Measurements from ENCODE around the gene YJEFN3. TPM values are rescaled to one million over a fixed set of nuclear protein-coding genes. Genes with fewer than 3 reads are reported as not detected.

Gene YJEFN3
- total RNA-seq, 2 donors from 2014 or later = 8.1 to 19.3 TPM

DNA sequence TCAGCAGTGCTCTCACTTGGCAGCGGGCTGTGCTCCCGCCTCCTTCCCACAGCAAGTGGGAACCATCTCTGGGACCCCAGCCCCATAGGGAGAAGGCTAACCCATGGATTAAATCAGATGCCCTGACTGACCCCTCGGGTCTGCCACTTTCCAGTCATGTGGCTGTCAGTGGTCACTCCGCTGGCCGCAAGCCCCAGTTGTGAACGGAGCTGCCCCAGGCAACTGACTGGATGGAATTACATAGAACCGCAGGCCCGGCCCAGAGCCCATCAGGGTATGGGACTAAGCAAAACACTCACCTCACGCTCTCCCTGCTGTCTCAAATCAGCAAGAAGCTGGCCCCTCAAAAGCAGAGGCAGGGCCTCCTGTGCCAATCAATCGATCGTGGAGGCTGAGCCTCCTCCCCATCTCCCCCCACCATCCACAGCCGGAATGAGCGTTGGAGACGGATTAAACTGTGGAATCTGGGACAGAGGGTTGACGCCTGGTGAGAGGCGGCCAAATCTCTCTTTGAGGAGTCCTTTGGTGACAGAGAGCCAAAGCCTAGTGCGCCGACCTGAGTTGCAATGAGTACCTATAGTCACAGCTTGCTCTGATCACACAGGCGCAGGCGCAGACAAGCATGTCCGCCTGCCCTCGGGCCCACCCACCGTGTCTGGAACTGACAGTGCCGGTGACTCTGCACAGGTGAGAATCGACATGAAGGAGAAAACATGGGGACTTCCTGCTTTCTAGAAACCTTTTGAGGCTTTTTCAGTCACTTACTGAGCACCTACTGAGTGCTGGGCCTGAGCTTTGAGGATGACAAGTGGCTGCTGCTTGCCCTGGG, 51.0 kb downstream of the YJEFN3 start:
- Histone ChIP-seq H3K27ac (no peak overlapping the region), H3K27me3 (replicated peaks; ENCODE audit: insufficient read depth) (no peaks in the 10 kb centered on the region), H3K4me1 (replicated peaks) (no peaks in the 10 kb centered on the region), H3K4me3 (no peak overlapping the region), H3K36me3 (no peaks in the 10 kb centered on the region), H3K9me3 (no peaks in the 10 kb centered on the region)
- DNase-seq (ENCODE audit: low spot score) = no peak
- intact Hi-C loops (cut with DNase I) = no loop called here
- TF ChIP-seq POLR2A (IDR thresholded peaks at IDR 0.05) = no peak
- TF ChIP-seq CTCF (IDR thresholded peaks at IDR 0.05) = no peak
- TF ChIP-seq POLR2AphosphoS5 (IDR thresholded peaks at IDR 0.05) = no peak
- 88% methylated on average over 25 of the region's 25 CpGs for WGBS

DNA sequence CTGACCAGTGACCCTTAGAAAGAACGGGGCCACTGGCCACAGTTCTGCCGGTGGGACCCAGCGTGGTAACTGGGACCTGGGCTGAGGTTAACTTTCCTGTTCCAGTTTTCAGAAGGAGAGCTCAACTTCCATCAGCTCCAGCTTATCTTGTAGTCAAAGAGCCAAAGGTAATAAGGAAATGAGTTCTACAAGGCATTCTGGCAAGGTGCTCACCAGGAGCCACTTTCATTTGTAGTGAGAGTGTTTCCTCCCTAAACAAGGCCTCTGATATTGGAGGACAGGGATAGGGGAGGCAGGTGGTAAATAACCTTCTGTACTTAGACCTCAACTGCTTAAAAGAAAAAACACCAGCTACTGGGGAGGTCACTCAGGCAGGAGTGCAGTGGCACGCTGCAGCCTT, 51.7 kb downstream of the YJEFN3 start:
- DNase-seq (ENCODE audit: low spot score) = no peak
- no peak overlapping the region for H3K27ac ChIP-seq
- TF ChIP-seq POLR2A (IDR thresholded peaks at IDR 0.05) = no peak
- no peak for TF ChIP-seq POLR2AphosphoS5 (IDR thresholded peaks at IDR 0.05)
- TF ChIP-seq CTCF (IDR thresholded peaks at IDR 0.05) = no peak
- no peak overlapping the region for H3K4me3 ChIP-seq
- intact Hi-C loops (cut with DNase I) = no loop called here
- no peaks in the 10 kb centered on the region for H3K9me3 ChIP-seq
- 96% methylated on average over 4 of the region's 4 CpGs for WGBS
- no peaks in the 10 kb centered on the region for H3K4me1 ChIP-seq (replicated peaks)
- no peaks in the 10 kb centered on the region for H3K36me3 ChIP-seq
- H3K27me3 ChIP-seq (replicated peaks; ENCODE audit: insufficient read depth) = no peaks in the 10 kb centered on the region

DNA sequence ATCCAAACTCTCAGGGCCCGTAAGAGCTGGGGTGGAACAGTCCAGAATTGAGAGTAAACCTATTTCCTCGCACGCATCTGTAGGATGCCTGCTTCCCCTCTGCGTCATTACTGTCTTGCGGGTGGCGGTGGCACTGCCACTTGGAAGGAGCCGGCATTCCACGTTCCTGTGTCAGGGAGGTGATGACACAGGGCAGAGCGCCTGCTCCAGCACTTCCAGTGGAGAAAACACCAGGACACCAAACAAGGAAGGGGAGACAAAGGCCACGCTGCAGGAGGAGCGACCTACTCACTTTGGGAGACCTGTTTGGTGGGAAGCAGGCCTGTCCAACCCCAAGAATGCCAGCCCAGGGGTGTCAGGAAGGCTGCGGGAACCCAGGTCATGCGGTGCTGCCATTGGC, 52.7 kb downstream of the YJEFN3 start:
- 90% methylated on average over 12 of the region's 13 CpGs for WGBS
- TF ChIP-seq POLR2AphosphoS5 (IDR thresholded peaks at IDR 0.05) = no peak
- no peak for TF ChIP-seq CTCF (IDR thresholded peaks at IDR 0.05)
- TF ChIP-seq POLR2A (IDR thresholded peaks at IDR 0.05) = no peak
- DNase-seq (ENCODE audit: low spot score) = no peak
- intact Hi-C loops (cut with DNase I) = no loop called here
- no peaks in the 10 kb centered on the region for H3K4me1 ChIP-seq (replicated peaks)
- H3K9me3 ChIP-seq = no peaks in the 10 kb centered on the region
- no peak overlapping the region for H3K4me3 ChIP-seq
- no peaks in the 10 kb centered on the region for H3K27me3 ChIP-seq (replicated peaks; ENCODE audit: insufficient read depth)
- no peaks in the 10 kb centered on the region for H3K36me3 ChIP-seq
- no peak overlapping the region for H3K27ac ChIP-seq

- Histone ChIP-seq H3K4me1 (replicated peaks) (no peaks in the 10 kb centered on the region), H3K4me3 (no peak overlapping the region), H3K27ac (no peak overlapping the region), H3K27me3 (replicated peaks; ENCODE audit: insufficient read depth) (no peaks in the 10 kb centered on the region), H3K9me3 (no peaks in the 10 kb centered on the region), H3K36me3 (no peaks in the 10 kb centered on the region)
- no peak for DNase-seq (ENCODE audit: low spot score)
- intact Hi-C loops (cut with DNase I) = no loop called here
- TF ChIP-seq POLR2A (IDR thresholded peaks at IDR 0.05) = no peak
- TF ChIP-seq CTCF (IDR thresholded peaks at IDR 0.05) = no peak
- no peak for TF ChIP-seq POLR2AphosphoS5 (IDR thresholded peaks at IDR 0.05)
- 92% methylated on average over 6 of the region's 6 CpGs for WGBS
Measured at GRCh38 chr19:19582471-19582870, 53.8 kb downstream of the YJEFN3 start.

- no peaks in the 10 kb centered on the region for H3K36me3 ChIP-seq
- no peak overlapping the region for H3K27ac ChIP-seq
- WGBS = 94% methylated on average over 6 of the region's 6 CpGs
- H3K4me3 ChIP-seq = no peak overlapping the region
- no peak for DNase-seq (ENCODE audit: low spot score)
- no peaks in the 10 kb centered on the region for H3K4me1 ChIP-seq (replicated peaks)
- TF ChIP-seq CTCF (IDR thresholded peaks at IDR 0.05) (no peak), POLR2A (IDR thresholded peaks at IDR 0.05) (no peak), POLR2AphosphoS5 (IDR thresholded peaks at IDR 0.05) (no peak)
- intact Hi-C loops (cut with DNase I) = no loop called here
- H3K27me3 ChIP-seq (replicated peaks; ENCODE audit: insufficient read depth) = no peaks in the 10 kb centered on the region
- no peaks in the 10 kb centered on the region for H3K9me3 ChIP-seq
Measured at GRCh38 chr19:19584356-19584755, 55.6 kb downstream of the YJEFN3 start.

Data from prostate gland (tissue), 2 donors.